GM10248 (cell line): ENCODE data around the gene USP19.
A peak's percentile ranks its signal among the peaks of the same experiment; 100 is the strongest.

ENCODE experiments used
- CTCF ChIA-PET: fragments of 300-600 bp; sonication (Branson Sonifier 250); formaldehyde crosslinking; extraction: SDS; loops from one replicate; lab custom pipeline; 2021; ENCODE audit warnings: antibody characterized with exemption; lab: Yijun Ruan, JAX
- POLR2A ChIA-PET: fragments of 350-650 bp; sonication (Branson Sonifier 250); formaldehyde crosslinking; extraction: SDS; loops from one replicate; lab custom pipeline; 2020; ENCODE audit warnings: antibody characterized with exemption; lab: Yijun Ruan, JAX
- DNase-seq: peaks from one replicate; pipeline ENCODE4 v3.0.0; 2012; ENCODE audit errors: extremely low spot score
- CTCF ChIP-seq: IDR thresholded peaks from 2 replicates; pipeline ENCODE4 v1.5.1; 2012; ENCODE audit warnings: mild to moderate bottlenecking, low read depth; ENCODE audit errors: extremely low read depth, missing control alignments, control extremely low read depth

USP19 gene

GRCh38 chr3:49108346-49108745, 12.3 kb downstream of the USP19 start:
- ChIA-PET CTCF (interaction anchor here (0.9 kb wide), 1 partner anchor 120 kb away, joined by 3 read pairs; no protein-coding TSS in a partner anchor), POLR2A (interaction anchor here (1.1 to 1.9 kb wide), 2 partner anchors 12 to 14 kb away, joined by 3 to 6 read pairs; partner anchors contain the start of genes QRICH1 and USP19)
- DNase-seq, result no peak
- no peak for TF ChIP-seq CTCF

- ChIA-PET CTCF (interaction anchor here (1.0 to 2.5 kb wide), 4 partner anchors 11 to 340 kb away, joined by 3 to 18 read pairs (median 4); partner anchors contain the start of genes KLHDC8B, NDUFAF3 and QRICH1), POLR2A (interaction anchor here (0.5 to 1.5 kb wide), 3 partner anchors 11 to 26 kb away, joined by 3 to 6 read pairs (median 5); partner anchors contain the start of gene QRICH1)
- TF ChIP-seq CTCF, result no peak
- peak; percentile 97 for DNase-seq
Observed at GRCh38 chr3:49104427-49105291, 16.0 kb downstream of the USP19 start, which contains the start of gene QARS1. QARS1 (minus strand) TSS chr3:49104757; CDS start chr3:49104733, 24 bp downstream.

GRCh38 chr3:49104052-49104426, 16.6 kb downstream of the USP19 start:
- no peak for DNase-seq
- POLR2A ChIA-PET, result interaction anchor here (0.5 to 1.5 kb wide), 3 partner anchors 10 to 26 kb away, joined by 3 to 6 read pairs (median 5); partner anchors contain the start of gene QRICH1
- no peak for TF ChIP-seq CTCF
- CTCF ChIA-PET, result interaction anchor here (1.0 to 2.5 kb wide), 3 partner anchors 11 to 341 kb away, joined by 3 to 18 read pairs (median 4); partner anchors contain the start of genes NDUFAF3 and QRICH1

- POLR2A ChIA-PET, result no interaction called here
- no peak for TF ChIP-seq CTCF
- DNase-seq, result no peak
- CTCF ChIA-PET, result no interaction called here
Observed at GRCh38 chr3:49100046-49100615, 20.5 kb downstream of the USP19 start.

GRCh38 chr3:49098910-49099630, 21.6 kb downstream of the USP19 start:
- TF ChIP-seq CTCF, result no peak
- POLR2A ChIA-PET, result no interaction called here
- no peak for DNase-seq
- CTCF ChIA-PET, result no interaction called here

- CTCF ChIA-PET, result no interaction called here
- no peak for TF ChIP-seq CTCF
- POLR2A ChIA-PET, result no interaction called here
- DNase-seq, result no peak
Observed at GRCh38 chr3:49098429-49098828, 22.2 kb downstream of the USP19 start.
